ENCODE data around the gene RHBG.
A peak's percentile ranks its signal among the peaks of the same experiment; 100 is the strongest.
"Not testable (repeated sequence)": the region's sequence is repeated elsewhere in the genome, so short reads cannot be mapped to it uniquely, and the experiment has no call there.

RHBG gene

DNA sequence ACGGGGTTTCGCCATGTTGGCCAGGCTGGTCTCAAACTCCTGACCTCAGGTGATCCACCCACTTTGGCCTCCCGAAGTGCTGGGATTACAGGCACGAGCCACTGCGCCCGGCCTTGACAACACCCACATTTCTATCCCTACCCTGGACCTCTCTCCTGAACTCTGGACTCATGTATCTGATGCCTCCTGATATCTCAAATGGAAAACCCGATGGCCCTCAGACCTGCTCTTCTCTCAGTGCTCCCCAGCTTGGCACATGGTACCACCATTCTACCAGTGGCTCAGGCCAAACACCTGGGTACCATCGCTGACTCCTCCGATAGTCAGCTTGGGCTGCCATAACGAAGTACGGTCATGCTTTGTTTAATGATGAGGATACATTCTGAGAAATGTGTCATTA, 8.5 kb upstream of the RHBG start:
- no peak for DNase-seq (ENCODE audit: low spot score)
- FAIRE-seq, result no peak

DNA sequence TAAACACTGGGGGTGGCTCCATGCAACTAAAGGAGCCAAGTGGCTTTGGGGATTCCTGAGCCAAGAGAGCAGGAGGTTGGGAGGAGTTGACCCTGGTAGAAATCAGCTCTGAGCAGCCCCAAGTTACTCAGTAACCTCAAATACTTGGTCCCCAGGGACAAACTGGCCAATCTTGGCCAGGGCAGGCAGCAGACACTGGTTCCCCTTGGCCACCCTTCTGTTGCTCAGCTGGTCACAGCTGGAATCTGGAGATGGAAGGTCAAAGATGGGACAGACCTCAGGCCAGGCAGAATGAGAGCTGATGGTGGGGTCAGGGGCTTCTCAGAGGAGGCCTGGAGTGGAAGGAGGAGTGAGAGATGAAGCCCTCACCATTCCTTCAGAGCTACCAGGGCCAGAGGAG, 3.3 kb upstream of the RHBG start:
- no peak for DNase-seq (ENCODE audit: low spot score)
- FAIRE-seq, result no peak

DNA sequence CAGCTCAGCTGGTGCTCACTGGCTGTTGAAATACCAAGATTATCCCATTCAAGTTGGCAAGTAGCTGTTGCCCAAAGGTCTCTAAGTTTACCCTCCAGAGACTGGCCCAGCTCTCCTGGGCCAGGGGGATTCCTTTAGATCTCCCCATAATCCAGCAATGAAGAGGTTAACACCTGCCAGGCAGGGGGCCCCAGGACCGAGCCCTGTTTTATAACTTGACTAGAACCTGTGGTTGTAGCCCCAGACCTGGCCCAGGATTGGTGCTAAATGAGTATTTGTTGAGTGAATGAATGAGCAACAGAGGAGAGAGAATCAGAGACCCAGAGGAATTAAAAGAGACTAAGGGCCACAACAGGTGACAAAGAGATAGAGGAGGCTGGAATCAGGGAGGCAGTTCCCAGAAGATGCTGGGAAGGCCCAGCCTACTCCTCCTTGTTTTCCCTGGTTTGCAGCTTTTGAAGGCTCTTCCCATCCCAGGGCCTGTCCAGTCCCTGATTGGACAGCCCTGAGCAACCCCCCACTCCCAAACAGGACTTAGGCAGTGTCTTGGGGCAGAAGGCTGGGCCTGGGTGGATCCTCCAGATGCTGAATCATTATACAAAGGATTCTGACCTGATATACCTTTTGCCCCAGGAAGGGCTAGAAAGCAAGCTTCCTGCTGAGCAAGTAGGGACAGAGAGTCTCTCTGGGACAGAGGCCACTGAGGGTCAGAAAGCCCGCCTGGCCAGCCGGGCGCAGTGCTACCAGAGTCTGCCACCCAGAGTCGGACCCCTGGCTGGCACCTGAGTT, 2.4 kb upstream of the RHBG start:
- DNase-seq (ENCODE audit: low spot score) (no peak), FAIRE-seq (no peak)

DNA sequence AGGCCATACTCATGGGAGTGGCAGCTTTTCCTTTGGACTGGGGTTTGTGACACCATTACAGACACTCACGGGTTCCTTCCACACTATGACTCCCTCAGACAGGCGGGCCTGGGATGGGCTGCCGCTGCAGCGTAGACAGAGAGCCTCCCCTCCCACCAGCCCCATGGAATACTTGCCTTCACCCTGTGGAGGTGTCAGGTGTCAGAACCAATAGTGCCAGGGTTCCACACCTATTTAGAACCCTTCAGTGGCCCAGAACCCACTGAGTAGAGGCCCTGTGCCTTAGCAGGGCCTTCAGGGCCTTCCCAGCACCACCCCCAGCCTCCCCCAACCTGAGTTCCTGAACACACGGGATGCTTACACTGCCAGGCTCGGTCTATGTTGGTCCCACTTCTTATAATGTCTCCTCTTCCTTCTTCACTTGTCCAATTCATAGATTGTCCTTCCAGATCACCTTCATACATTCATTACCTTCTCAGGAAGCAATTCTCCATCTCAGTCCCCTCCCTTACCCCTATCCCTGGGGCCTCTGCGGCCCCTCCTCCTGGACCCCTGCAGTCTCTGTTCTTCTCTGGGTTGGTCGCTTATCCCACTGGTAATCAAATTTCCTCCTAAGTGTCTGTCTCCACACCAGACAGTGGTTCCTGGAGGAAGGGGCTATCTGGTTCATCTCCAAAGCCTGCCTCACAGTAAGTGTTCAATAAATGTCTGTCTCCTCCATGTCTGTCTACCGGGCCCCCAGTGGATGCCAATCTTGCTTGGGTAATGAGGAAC, 1.4 kb upstream of the RHBG start:
- no peak for FAIRE-seq
- no peak for DNase-seq (ENCODE audit: low spot score)

DNA sequence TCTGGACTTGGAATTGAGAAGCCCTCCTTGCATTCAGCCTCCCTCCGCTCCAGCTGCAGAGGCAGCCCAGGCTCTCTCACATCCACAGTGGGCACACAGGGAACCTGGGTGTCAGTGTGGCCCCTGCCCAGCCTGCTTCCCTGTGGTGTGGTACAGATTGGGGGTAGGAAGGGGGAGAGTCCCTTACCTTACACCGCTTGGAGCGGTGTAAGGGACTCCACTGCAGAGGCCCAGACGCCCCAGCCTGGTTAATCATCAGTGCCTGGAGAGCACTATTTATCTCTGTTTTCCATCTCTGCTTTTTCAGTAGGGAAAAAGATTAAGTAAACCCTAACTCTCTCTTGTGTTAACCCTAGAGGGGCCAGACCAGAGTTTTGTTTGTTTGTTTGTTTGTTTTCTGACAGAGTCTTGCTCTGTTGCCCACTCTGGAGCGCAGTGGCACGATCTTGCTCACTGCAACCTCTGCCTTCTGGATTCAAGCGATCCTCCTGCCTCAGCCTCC, 803 bp upstream of the RHBG start:
- FAIRE-seq, result no peak
- no peak for DNase-seq (ENCODE audit: low spot score)

DNA sequence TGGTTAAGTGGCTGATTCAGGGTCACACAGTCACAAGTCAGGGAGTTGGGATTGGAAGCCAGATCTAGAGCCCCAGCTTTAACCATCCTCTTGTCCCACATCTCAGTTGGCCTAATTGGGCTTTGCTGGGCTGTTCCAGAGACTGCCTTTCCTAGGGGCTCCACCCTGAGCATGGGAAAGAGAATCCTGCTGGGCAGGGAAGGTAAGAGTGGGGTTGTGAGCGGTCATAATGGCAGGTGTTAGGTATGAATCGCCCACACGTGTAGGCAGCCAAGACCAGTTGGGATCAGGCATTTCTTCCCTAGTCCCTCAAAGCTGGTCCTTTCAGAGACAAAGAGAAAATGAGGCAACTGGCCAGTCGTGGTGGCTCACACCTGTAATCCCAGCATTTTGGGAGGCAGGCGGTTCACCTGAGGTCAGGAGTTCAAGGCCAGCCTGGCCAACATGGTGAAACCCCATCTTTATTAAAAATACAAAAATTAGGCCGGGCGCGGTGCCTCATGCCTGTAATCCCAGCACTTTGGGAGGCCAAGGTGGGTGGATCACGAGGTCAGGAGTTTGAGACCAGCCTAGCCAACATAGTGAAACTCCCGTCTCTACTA, 775 bp downstream of the RHBG start:
- FAIRE-seq; DNase-seq (ENCODE audit: low spot score): not testable (repeated sequence)

DNA sequence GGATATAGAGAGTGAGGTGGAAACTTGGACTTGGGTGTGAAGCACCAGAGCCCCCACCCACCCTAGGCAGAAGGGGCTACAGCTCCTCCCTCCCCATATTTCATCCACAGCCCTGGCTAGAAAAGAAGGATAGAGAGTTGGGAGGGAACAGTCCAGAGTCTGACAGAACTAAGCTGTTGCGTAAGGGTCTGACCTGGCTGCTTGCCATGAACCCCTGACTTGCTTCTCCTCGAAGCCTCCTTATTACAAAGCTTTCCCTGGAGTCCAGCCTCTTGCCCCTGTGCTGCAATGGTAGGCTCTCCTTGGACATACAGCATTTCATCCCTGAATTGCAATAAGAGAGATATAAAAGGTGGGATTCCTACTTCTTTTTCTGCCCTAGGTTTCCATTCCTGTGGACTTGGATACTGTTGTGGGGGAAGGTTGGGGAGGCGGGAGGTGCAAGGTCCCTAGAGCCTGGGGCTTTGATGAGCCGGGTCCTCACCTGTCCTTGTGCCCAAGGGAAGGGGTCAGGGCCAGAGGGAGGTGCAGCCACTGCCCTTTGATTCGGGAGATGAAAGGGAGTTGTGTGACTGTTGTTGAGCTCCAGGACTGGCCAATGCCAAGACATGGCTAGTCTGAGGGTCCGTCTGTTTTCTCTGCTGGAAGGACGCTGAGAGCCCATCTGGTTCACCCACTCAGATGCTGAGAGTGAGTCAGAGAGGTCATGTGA, 2.7 kb downstream of the RHBG start:
- no peak for FAIRE-seq
- no peak for DNase-seq (ENCODE audit: low spot score)

DNA sequence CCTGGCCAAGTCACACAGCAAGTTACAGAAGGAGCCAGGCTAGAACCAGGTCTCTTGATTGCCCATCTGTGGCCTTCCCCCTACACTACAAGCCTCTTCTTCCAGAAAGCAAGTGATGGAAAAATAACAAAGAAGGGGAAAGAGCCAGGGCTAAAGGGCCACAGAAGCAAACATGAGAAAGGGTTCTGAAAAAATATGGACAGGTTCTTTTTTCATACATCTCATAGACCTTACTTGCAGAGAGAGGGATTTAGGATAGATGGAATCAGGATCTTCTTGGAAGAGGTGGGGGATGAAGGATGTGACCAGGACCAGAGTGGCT, 3.2 kb downstream of the RHBG start:
- no peak for FAIRE-seq
- no peak for DNase-seq (ENCODE audit: low spot score)

DNA sequence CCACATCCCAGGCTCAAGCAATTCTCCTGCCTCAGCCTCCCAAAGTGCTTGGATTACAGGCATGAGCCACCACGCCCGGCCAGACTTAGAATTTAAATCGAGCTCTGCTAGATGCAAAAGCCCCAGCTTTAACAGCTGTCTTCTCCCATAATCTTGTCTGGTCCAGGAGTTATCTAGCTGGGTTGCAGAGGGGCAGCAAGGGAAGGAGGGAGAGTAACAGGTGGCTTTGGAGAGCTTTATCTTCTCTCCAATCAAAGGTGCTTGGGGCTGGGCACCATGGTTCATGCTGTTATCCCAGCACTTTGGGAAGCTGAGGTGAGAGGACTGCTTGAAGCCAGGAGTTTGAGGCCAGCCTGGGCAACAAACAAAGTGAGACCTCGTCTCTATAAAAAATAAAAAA, 3.9 kb downstream of the RHBG start:
- FAIRE-seq, result no peak
- DNase-seq (ENCODE audit: low spot score), result no peak

DNA sequence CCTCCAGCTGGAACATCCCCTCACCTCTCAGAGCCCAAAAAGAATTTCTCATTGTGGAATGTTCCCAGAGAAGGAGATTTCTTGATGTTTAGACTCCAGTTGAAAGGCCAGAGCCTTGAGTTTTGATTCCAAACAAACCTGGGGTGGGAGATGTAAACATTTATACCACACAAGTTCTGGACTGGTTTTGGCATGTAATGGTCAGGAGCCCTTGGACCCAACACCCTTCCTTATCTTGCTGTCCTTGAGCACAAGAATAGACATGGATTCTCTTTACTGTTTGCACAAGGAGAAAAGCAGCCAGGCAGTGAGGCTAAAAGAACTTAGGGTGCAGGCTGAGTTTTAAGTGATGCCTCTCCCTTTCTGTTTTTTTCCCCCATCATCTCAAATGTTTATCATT, 4.5 kb downstream of the RHBG start:
- FAIRE-seq (no peak), DNase-seq (ENCODE audit: low spot score) (no peak)

DNA sequence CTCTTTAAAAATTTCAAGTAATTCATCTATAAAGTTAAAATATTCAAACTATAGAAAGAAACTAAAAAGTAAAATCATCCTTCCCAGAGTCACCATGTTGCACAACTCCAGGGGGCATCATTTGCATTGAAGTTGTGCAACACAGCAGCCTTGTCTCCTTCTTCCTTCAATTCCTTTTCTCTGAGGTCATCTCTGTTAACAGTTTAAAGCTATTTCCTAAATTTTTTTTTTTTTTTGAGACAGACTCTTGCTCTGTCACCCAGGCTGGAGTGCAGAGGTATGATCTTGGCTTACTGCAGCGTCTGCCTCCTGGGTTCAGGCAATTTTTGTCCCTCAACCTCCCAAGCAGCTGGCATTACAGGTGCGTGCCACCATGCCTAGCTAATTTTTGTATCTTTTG, 7.1 kb downstream of the RHBG start:
- no peak for FAIRE-seq

DNA sequence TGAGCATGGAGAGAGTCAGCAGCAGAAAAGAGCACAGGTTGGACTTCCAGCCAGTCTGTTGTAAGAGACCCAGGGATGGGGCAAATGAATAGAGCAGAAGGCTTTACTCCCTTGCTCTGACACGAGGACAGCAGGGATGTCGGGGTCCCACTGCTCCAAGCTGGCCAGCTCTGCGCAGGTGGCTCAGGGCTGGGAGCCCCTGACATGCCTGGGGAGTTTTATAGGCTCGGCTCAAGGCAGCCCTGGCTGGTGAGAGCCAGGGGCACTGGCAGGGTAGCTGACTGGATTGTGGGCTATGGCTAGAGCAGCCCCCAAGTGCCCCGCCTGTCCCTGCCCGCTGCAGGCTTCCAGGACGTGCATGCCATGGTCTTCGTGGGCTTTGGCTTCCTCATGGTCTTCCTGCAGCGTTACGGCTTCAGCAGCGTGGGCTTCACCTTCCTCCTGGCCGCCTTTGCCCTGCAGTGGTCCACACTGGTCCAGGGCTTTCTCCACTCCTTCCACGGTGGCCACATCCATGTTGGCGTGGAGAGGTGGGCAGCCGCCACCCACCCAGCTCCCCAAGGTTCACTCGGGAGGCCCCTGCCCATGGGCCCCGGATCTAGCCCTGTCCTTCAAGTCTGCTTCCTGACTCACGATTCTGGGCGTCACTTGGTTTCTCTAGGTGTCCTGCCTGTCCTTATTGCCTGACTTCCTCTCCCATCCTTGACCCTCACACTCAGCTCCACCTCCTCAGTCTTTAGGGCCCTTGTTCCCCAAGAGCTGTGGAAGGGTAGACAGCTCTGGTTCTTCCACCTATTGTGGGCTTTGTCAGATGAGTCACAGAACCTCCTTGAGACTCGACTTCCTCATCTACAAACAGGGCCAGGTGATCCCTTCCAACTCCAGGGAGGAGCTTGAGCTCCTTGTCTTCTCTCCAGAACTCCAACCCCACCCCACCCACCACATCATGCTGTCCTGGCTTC, 8.2 kb downstream of the RHBG start:
- FAIRE-seq (no peak), DNase-seq (ENCODE audit: low spot score) (no peak)

More for the DNA sequence above, 7.1 kb downstream of the RHBG start:
- DNase-seq (ENCODE audit: low spot score), result no peak

DNA sequence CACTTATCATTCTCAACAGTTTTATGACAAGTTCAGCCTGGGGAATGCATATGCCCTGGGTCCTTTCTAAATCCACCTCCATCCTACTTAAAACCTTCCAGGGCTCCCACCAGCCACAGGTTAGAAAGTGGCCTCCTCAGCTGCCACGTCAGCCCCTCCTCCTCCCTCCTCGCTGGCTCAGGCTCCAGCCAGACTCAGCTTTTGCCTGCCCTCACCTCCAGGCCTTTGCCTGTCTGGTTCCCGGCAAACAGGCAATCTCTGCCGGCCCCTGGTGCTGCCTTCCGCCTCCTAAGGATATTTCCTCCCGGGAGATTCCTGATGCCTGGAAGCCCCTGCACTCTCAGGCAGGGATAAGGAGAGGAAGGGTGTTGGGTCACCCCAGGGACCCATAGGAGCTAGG, 9.5 kb downstream of the RHBG start:
- FAIRE-seq (no peak), DNase-seq (ENCODE audit: low spot score) (no peak)

DNA sequence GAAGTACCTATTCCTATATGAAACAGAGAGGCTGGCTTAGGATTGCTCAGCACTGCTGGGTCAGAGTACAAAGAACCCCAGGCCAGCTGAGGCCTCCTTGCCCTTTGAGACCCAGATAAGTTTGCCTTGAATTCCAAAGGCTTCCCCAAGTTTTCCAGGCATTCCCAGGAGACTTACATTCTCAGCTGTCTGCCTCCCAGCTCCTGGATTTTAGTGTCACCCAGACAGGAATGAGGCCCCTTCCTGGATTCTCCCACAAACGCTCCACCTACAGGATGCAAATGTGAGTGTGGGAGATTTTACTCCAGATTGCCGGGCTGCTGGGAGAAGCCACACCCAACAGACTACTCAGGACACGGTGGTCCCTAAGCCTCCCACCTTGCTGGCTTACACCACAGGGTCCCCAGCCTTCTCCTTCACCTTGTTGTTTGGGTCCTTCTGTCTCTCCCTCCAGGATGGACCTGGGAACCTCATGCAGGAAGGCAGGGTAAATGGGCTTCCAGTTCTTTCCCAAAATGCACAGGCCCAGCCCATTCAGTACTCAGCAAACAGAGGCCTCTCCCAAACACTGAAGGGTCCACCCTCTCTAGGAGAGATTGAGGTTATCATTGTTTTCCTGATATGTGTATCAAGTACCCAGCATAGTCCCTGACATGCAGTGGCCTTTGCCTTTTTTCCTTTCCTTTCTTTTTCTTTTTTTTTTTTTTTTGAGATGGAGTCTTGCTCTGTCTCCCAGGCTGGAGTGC, 10.6 kb downstream of the RHBG start:
- DNase-seq (ENCODE audit: low spot score) (peak; percentile 9), FAIRE-seq (no peak)

DNA sequence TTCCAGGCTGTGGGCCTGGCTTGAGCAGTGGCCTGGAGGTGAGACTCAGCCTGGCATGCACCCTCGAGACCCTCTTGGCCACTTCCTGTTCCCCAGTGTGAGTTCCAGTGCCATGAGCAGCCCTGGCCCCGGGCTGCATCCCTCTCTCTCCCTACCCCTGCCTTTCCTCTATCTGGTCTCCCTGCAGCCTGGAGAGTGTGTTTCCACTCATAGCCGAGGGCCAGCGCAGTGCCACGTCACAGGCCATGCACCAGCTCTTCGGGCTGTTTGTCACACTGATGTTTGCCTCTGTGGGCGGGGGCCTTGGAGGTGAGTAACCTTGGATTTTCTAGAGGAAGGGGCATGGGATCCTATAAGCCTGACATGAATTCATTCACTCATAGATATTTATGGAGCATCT, 13.6 kb downstream of the RHBG start:
- FAIRE-seq (no peak), DNase-seq (ENCODE audit: low spot score) (no peak)

DNA sequence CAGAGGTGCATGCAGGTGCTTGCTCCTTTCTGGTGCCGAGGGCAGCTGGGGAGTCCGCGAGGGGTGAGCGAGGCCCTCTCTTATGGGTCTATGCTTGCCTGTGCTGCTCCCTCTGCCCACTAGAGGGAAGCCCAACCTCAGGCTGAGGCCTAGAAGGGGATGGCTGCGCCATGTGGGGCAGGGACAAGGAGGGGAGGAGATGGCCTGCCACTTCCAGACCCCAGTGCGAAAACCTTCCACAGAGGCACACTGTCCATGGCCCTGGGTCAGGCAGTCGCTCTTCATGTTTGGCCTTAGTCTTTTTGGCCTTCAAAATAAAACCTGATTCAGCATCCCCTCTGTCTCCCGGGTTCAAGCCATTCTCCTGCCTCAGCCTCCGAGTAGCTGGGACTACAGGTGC, 14.0 kb downstream of the RHBG start:
- DNase-seq (ENCODE audit: low spot score) (peak; percentile 40), FAIRE-seq (no peak)

DNA sequence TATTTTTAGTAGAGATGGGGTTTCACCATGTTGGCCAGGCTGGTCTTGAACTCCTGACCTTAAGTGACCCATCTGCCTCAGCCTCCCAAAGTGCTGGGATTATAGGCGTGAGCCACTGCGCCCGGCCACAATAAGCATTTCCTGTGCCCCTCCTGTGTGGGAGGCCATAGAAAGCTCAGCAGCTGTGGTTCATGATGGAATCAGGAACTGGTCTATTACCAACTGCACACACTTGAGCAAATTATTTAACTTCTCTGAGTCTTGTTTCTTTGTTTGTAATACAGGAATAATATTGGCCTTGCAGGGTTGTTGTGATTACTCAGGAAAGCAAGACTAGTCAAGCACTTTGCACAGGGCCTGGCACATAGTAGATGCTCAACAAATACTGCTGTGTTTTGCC, 15.0 kb downstream of the RHBG start:
- FAIRE-seq (no peak), DNase-seq (ENCODE audit: low spot score) (no peak)

DNA sequence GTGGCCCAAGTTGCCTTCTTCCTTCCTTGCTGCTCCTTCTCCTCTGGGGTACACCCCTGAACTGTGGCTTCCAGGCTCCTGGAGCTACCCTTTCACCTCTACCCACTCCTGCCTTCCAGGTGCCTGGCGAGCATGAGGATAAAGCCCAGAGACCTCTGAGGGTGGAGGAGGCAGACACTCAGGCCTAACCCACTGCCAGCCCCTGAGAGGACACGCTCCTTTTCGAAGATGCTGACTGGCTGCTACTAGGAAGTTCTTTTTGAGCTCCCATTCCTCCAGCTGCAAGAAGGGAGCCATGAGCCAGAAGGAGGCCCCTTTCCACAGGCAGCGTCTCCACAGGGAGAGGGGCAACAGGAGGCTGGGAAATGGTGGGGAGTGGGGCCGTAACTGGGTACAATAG, 15.6 kb downstream of the RHBG start:
- DNase-seq (ENCODE audit: low spot score) (no peak), FAIRE-seq (no peak)

DNA sequence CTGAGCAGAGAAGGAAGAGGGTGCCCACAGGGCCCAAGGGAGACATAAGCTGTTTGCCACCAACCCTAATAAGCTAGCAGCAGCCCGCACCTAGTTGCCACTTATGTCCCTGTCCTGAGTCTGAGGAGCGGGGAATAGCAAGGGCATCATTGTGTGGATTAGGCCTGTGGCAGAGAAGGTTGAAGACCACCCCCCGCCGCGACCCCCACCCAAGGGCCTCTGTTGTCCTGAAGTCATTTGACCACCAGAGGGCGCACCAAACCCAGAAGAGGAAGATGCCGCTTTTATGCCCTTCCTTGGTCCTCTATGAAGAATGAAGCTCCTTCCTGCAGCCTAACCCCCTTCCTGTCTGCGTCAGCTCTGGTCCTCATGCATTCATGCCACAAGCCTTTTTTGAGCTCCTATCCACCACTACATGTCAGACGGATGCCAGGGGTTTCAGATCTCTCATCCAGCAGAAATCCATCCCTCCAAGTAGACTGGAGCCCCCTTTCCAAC, 16.6 kb downstream of the RHBG start:
- FAIRE-seq, result no peak

More for the DNA sequence above, 16.6 kb downstream of the RHBG start:
- peak; percentile 55 for DNase-seq (ENCODE audit: low spot score)
